HG02852 (cell line): Measurements from ENCODE around the gene SETMAR.
A peak's percentile ranks its signal among the peaks of the same experiment; 100 is the strongest.
"Not testable (repeated sequence)": the region's sequence is repeated elsewhere in the genome, so short reads cannot be mapped to it uniquely, and the experiment has no call there.

Source experiments
- ATAC-seq: cut with Tn5 transposase; IDR thresholded peaks from one replicate; pipeline ENCODE4 v1.9.1; 2021; ENCODE audit warnings: mild to moderate bottlenecking, moderate library complexity; ENCODE audit not compliant: unreplicated experiment

The SETMAR gene

DNA sequence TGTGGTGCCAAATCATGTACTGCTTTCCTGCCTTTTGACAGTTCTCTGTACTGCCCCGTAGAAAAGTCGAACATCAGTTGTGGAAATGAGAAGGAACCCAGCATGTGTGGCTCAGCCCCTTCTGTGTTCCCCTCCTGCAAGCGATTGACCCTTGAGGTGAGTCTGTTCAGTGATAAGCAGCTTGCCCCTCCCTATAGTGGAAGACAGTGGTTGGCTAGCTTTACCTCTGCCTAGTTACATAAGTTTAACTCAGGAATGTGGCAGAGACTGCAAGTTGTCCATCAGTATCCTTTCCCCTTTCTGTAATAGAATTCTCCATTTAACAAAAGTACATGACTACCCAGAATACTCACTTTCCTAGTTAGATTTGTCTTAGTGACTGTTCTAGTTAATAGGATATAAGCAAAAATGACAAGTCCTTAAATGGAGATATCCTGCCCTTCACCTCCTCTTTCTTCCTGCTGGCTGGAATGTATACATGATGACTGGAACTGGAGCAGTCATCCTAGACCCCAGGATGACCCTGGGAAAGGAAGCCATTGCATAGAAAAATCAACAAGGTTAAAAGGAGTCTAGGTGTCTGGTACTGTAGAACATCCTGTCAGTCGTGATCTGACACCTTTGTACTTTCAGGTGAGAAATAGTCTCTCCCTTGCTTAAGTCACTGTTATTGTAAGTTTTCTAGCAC lies 10.6 kb downstream of the SETMAR start:
- no peak for ATAC-seq

DNA sequence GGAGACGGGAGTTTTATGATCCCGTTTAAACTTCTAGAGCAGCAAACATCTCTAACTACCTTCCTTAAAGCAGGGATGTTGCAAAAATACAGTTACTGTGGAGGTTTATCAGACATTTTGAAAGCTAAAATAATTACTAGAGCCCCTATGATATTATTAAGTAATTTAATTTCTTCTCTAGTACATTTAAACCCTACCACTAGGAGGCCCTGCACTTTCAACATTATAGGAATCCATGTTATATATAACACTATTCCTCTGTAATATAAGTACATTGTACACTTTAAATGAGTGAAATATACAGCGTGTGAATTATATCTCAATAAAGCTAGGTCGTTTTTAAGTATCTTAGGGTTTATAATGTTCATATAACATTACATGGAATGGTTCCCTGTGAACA lies 11.5 kb downstream of the SETMAR start:
- no peak for ATAC-seq

DNA sequence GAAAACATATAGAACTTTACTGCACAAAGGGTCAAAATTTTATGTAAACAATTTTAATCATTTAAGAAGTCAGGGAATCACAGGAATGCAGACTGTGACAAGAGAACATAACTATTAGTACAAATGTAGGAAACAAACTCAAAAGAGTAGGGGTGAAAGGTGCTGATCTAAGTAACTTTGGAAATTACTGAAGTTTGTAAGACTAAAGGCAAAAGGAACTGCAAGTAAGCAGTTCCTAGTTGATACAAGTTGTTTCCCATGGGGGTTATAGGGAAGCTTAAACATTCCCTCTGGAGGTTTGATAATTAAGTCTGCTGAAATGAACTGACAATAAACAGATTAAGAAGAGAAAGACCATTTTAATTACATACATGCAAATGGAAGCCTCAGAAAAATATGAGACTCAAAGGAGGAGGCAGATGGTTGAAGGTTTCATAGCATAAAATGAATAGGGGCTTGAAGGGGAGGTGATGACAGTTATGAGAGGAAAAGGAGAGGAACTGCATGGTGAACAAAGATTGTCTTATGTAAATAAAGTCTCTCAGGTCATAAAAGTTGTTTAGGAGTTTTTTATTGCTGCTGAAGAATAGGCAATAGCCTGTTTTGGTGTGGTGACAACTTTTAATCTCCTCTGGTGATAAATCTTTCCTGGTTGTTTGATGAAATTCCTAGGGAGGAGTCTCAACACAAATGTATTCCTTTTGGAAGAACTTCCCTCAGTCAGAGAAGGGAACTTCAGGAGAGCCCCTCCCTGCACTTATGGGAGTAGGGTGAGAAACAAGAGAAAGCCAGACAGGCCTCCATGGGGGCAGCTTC lies 17.1 kb downstream of the SETMAR start:
- ATAC-seq: no peak

DNA sequence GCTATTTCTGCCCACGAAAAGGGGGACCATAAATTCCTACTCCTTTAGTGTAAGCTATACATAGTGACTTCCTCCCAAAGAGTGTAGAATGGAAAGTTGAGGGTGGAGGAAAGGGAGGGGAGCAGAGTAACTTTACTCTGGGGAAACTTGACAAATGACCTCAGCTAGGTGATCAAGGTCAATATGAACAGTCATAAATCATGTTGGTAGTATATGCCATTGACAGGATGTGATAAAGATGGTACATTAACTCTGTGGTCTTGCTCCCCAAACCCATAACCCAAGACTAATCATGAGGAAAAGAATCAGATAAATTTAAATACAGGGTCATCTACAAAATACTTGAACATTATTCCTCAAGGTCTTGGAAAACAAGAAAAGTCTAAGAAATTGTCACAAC lies 18.6 kb downstream of the SETMAR start:
- ATAC-seq: no peak

GRCh38 chr3:4322635-4323034 lies 19.5 kb downstream of the SETMAR start:
- ATAC-seq: no peak

GRCh38 chr3:4323246-4324027 lies 20.3 kb downstream of the SETMAR start:
- ATAC-seq: no peak

GRCh38 chr3:4326868-4327267 lies 23.7 kb downstream of the SETMAR start:
- ATAC-seq: no peak

DNA sequence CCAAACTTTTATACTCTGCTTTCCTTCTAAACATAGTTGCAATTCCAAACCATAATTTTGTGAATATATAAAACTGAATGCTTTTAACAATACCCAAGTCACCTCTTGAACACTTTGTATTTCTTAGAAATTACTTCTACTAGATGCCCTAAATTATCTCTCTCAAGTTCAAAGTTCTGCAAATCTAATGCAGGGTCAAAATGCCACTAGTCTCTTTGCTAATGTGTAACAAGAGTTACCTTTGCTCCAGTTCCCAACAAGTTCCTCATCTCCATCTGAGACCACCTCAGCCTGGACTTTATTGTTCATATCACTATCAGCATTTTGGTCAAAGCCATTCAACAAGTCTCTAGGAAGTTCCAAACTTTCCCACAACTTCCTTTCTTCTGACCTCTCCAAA lies 26.6 kb downstream of the SETMAR start:
- ATAC-seq: not testable (repeated sequence)

GRCh38 chr3:4332111-4332510 lies 28.9 kb downstream of the SETMAR start:
- no peak for ATAC-seq

- ATAC-seq: no peak
Observed at GRCh38 chr3:4332574-4332973, 29.4 kb downstream of the SETMAR start.

- no peak for ATAC-seq
Observed at GRCh38 chr3:4332991-4333390, 29.8 kb downstream of the SETMAR start.

DNA sequence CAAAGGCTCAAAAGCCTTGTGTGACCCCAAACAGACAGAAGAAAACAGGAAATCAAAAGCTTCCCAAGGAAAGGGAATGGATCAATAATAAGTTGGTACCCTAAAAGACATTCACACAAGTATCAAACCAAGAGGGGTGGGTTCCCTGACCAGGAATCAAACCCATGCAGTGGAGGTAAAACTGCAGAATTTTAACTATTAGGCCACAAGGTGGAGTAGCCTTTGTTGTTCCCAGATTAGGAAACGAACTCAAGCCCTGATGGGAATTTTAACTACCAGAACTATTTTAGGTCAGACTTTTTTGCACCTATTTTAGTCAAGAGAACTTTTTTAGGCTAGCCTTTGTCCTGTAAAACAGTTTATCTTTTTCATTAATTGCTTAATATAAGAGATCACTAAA lies 31.4 kb downstream of the SETMAR start:
- no peak for ATAC-seq

GRCh38 chr3:4335840-4336562 lies 32.8 kb downstream of the SETMAR start:
- no peak for ATAC-seq

GRCh38 chr3:4336850-4337546 lies 33.8 kb downstream of the SETMAR start:
- no peak for ATAC-seq

- no peak for ATAC-seq
Observed at GRCh38 chr3:4338751-4339150, 35.6 kb downstream of the SETMAR start.

DNA sequence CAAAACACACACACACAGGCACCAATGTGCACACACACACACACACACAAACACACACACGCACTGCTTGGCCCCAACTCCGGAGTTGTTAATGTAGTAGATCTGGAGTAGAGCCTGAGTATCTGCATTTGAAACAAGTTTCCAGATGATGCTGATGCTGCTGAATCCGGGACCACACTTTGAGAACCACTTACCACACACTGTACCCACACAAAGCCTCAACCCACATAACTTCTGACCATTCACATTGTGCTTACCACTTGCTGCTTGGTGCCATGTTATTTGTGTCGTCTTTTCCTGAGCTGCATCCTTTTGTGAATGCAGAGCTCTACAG lies 36.9 kb downstream of the SETMAR start:
- ATAC-seq: no peak

GRCh38 chr3:4340411-4341335 lies 37.5 kb downstream of the SETMAR start:
- ATAC-seq: no peak

- ATAC-seq: no peak
Observed at GRCh38 chr3:4341336-4341675, 38.1 kb downstream of the SETMAR start.

DNA sequence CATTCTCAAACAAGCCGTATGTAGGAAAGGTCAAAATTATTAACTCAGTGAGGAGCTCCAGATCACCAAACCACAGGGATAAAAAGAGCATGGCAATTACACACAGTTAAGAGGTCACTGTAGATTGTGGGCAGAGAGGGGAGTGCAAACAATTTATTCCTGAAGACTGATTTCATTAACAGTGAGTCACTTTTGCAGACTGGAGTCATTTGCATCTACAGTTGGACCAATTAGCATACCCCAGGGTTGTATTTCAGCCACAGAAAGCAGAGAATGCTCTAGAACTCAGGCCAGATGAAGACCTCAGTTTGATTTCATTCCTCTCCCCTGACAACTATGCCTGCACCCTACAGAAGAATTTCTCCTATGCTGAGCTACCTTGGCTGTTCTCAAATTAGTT lies 40.1 kb downstream of the SETMAR start:
- ATAC-seq: no peak

DNA sequence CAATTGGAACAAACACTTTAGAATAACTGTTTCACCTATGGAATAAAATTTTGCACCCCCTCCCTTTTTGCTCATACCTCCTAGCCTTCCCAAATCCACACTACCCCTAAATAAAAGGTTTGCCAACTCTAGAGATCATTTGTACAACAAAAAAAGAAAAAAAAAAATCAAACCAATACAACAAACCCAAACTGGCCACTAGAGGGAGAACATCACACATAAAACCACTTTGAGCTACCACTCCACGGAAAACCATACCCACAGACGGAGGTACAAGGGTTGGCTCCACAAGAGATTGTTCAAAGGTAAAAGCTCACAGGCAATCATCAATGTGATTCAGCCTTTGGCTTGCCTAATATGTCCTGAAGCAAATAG lies 47.6 kb downstream of the SETMAR start:
- peak; percentile 90 for ATAC-seq
